OCI-LY7 (cell line): ENCODE data around the gene TRH. TPM values are rescaled to one million over a fixed set of nuclear protein-coding genes. Genes with fewer than 3 reads are reported as not detected.
"Not testable (repeated sequence)": the region's sequence is repeated elsewhere in the genome, so short reads cannot be mapped to it uniquely, and the experiment has no call there.

ENCODE experiments used
- BruUV-seq: library from RNA; stranded (reverse); fragments of 400-500 nt; replicated peaks from 2 replicates; lab custom pipeline; 2021; lab: Mats Ljungman, UMichigan
- CTCF ChIA-PET: fragments of 300-600 bp; sonication (Branson Sonifier 250); formaldehyde crosslinking; loops from one replicate; lab custom pipeline; 2022; ENCODE audit warnings: antibody characterized with exemption; ENCODE audit not compliant: unreplicated experiment; lab: Charles Lee
- POLR2A ChIA-PET: fragments of 300-600 bp; sonication (Branson Sonifier 250); formaldehyde crosslinking; loops from one replicate; lab custom pipeline; 2022; ENCODE audit warnings: antibody characterized with exemption; lab: Charles Lee
- DNase-seq: peaks from one replicate; pipeline ENCODE4 v3.0.0-alpha.2; 2015; ENCODE audit warnings: low spot score
- H2AFZ ChIP-seq: fragments of 200-600 bp; sonication (generic), shearing (Covaris generic); 2 replicates; pipeline ENCODE4 v1.6.1; 2014; ENCODE audit warnings: mild to moderate bottlenecking, antibody characterized with exemption, low read length, moderate library complexity
- H3K27ac ChIP-seq: fragments of 200-600 bp; sonication (generic); 2 replicates; pipeline ENCODE4 v1.5.1; 2014; ENCODE audit warnings: mixed run types, low read depth, mild to moderate bottlenecking, moderate library complexity, low read length, inconsistent platforms; ENCODE audit not compliant: poor library complexity, severe bottlenecking
- H3K36me3 ChIP-seq: fragments of 200-600 bp; sonication (generic); 2 replicates; pipeline ENCODE4 v1.6.1; 2014; ENCODE audit warnings: mild to moderate bottlenecking, antibody characterized with exemption, low read length, moderate library complexity, mixed read lengths; ENCODE audit not compliant: insufficient read depth
- H3K4me1 ChIP-seq: fragments of 200-600 bp; sonication (generic); 2 replicates; pipeline ENCODE4 v1.5.1; 2014; ENCODE audit warnings: mild to moderate bottlenecking, low read length; ENCODE audit not compliant: insufficient read depth, poor library complexity, severe bottlenecking
- H3K4me2 ChIP-seq: fragments of 200-600 bp; sonication (generic); 2 replicates; pipeline ENCODE4 v1.6.1; 2014; ENCODE audit warnings: mild to moderate bottlenecking, low read length
- H3K4me3 ChIP-seq: fragments of 200-600 bp; sonication (generic); 2 replicates; pipeline ENCODE4 v1.5.1; 2014; ENCODE audit warnings: mild to moderate bottlenecking, low read depth, low read length; ENCODE audit not compliant: poor library complexity, severe bottlenecking
- H3K79me2 ChIP-seq: fragments of 200-600 bp; sonication (generic); 2 replicates; pipeline ENCODE4 v1.6.1; 2016; ENCODE audit warnings: low read depth, mild to moderate bottlenecking, low read length, moderate library complexity, mixed read lengths; ENCODE audit not compliant: insufficient read depth
- H3K9me2 ChIP-seq: fragments of 200-600 bp; sonication (generic); 2 replicates; pipeline ENCODE4 v1.6.1; 2016; ENCODE audit warnings: mild to moderate bottlenecking, low read length, mixed read lengths; ENCODE audit not compliant: insufficient read depth
- H3K9me3 ChIP-seq: fragments of 200-600 bp; sonication (generic); 2 replicates; pipeline ENCODE4 v1.6.1; 2014; ENCODE audit warnings: mild to moderate bottlenecking, mixed run types, low read length, mixed read lengths
- H4K20me1 ChIP-seq: fragments of 200-600 bp; sonication (generic); 2 replicates; pipeline ENCODE4 v1.6.1; 2014; ENCODE audit warnings: mild to moderate bottlenecking, antibody characterized with exemption, low read length, moderate library complexity, mixed read lengths; ENCODE audit not compliant: insufficient read depth
- CTCF ChIP-seq: fragments of 200-600 bp; sonication (generic); conservative IDR thresholded peaks from 2 replicates; pipeline ENCODE4 v1.5.1; 2014; ENCODE audit warnings: mild to moderate bottlenecking, antibody characterized with exemption, low read length, moderate library complexity, mixed read lengths
- EZH2phosphoT487 ChIP-seq: fragments of 200-600 bp; sonication (generic); IDR thresholded peaks from 2 replicates; pipeline ENCODE4 v1.6.1; 2018; ENCODE audit warnings: low read depth, borderline replicate concordance, mild to moderate bottlenecking, mixed run types, antibody characterized with exemption, low read length, moderate library complexity, mixed read lengths
- intact Hi-C: fragments of 100-400 bp; cut with micrococcal nuclease; formaldehyde crosslinking; loops from one replicate; pipeline ENCODE4 v1.10.0; 2022; ENCODE audit not compliant: unreplicated experiment
- total RNA-seq, 2 experiments: library from RNA; depleted of rRNA in 1 of 2; stranded (reverse); fragments of >200 nt in 1 of 2; shearing (Covaris generic) in 1 of 2; gene quantifications; 2 replicates each; pipeline ENCODE4 v1.2.3, GENCODE V29; 2014 to 2022

Gene TRH
- total RNA-seq, 2 experiments from 2014 or later = not detected

DNA sequence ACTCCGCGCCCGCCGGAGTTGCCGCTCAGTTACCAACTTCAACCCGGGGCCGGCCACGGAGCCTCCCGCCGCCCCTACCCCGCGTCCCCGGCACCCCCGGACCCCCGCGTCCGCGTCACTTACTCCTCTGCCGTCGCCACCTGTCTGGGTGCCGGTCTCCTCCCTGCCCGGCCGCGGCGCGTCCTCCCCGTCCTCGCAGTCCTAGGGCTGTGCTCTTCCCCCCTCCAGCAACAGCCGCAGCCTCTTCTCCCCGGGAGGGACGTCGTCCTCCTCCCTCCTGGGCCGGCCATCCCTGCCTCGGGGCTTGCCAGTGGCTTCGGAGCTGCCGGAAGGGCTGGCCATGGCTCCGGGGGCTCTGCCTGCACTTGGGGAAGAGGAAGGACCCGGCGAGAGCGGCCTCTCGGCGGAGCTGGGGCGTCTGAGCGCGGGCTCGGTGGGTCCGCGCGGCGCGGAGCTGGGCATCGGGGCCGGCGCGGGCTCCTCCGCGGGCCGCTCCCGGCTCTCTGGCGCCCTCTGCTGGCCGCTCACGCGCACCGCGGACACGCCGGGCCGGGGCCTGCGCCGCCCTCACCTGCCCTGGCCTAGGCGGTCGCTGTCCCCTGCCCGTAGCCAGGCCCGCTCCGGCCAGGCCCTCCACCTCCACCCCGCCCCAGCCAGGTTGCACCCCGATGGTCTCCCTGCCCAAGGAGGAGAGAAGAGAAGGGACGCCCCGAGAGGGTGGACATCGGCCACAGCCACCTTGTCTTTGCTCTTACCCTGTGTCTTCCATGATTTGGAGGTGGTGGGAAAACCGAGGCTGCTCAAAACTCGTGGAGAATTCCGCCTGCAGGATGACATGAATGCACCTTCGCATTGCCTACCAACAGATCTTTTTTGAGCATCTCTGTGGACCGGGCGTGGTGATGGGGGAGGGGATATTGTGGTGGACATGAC lies 28.4 kb downstream of the TRH start:
- POLR2A ChIA-PET, H3K27ac ChIP-seq, H2AFZ ChIP-seq, H3K79me2 ChIP-seq, H3K4me1 ChIP-seq, H3K9me3 ChIP-seq, CTCF ChIA-PET, BruUV-seq, H4K20me1 ChIP-seq, H3K36me3 ChIP-seq, H3K9me2 ChIP-seq: not testable (repeated sequence)
- peak; percentile 33 for DNase-seq
- peak; percentile 60 for TF ChIP-seq CTCF
- intact Hi-C loops = loop anchor here (1.0 kb wide), 1 partner anchor 61 kb away; no protein-coding TSS in a partner anchor
- peak overlapping the region; percentile 65 for H3K4me2 ChIP-seq
- peak overlapping the region; percentile 58 for H3K4me3 ChIP-seq

GRCh38 chr3:130010556-130010955 lies 36.0 kb downstream of the TRH start:
- intact Hi-C loops = no loop called here
- no peak for DNase-seq
- Histone ChIP-seq H3K4me1 (no peaks in the 10 kb centered on the region), H4K20me1 (no peaks in the 10 kb centered on the region), H3K4me3 (no peak overlapping the region), H2AFZ (no peak overlapping the region), H3K9me3 (no peaks in the 10 kb centered on the region), H3K9me2 (no peaks in the 10 kb centered on the region), H3K36me3 (no peaks in the 10 kb centered on the region), H3K27ac (no peak overlapping the region), H3K79me2 (no peaks in the 10 kb centered on the region), H3K4me2 (no peak overlapping the region)
- TF ChIP-seq CTCF (no peak), EZH2phosphoT487 (no peak)
- CTCF ChIA-PET = no interaction called here
- no TSS peak for BruUV-seq
- POLR2A ChIA-PET = no interaction called here

GRCh38 chr3:130012108-130012507 lies 37.6 kb downstream of the TRH start:
- POLR2A ChIA-PET = interaction anchor here (0.7 kb wide), 1 partner anchor 43 kb away, joined by 3 read pairs; no protein-coding TSS in a partner anchor
- H3K27ac ChIP-seq, H3K79me2 ChIP-seq, H2AFZ ChIP-seq, H3K36me3 ChIP-seq, DNase-seq, intact Hi-C loops, H3K4me2 ChIP-seq, CTCF ChIA-PET, H3K9me2 ChIP-seq, BruUV-seq, H4K20me1 ChIP-seq, H3K4me1 ChIP-seq, H3K9me3 ChIP-seq, H3K4me3 ChIP-seq: not testable (repeated sequence)

DNA sequence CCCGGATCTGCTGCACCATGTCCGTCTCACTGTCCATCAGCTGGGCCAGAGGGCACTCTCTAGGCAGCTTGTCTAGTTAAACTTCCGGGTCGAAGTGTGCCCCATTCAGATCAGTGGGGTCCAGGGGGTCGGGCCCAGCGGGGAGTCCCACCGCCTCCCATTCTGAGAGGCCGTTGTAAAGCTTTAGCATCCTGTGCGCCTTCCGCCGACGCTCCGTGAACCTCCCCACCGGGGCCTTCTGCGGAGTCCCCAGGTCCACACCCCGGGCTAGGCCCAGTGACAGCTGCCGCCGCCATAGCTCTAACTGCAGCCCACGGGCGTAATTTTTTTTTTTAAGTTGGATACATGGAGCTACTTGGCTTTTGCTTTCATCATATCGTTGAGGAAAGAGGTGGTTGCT lies 38.7 kb downstream of the TRH start:
- H3K4me2 ChIP-seq, H2AFZ ChIP-seq, H3K79me2 ChIP-seq, BruUV-seq, intact Hi-C loops, H3K27ac ChIP-seq, H3K9me3 ChIP-seq, H4K20me1 ChIP-seq, H3K9me2 ChIP-seq, CTCF ChIA-PET, POLR2A ChIA-PET, DNase-seq, H3K4me1 ChIP-seq, H3K36me3 ChIP-seq, H3K4me3 ChIP-seq: not testable (repeated sequence)
